NCI-H1092 (cell line): Measurements from ENCODE around the gene FCGR1A.
"Not testable (repeated sequence)": the region's sequence is repeated elsewhere in the genome, so short reads cannot be mapped to it uniquely, and the experiment has no call there.

ENCODE experiments used
- DNase-seq: peaks from one replicate; lab custom pipeline; 2025; lab: John Stamatoyannopoulos, UW

The FCGR1A gene

DNA sequence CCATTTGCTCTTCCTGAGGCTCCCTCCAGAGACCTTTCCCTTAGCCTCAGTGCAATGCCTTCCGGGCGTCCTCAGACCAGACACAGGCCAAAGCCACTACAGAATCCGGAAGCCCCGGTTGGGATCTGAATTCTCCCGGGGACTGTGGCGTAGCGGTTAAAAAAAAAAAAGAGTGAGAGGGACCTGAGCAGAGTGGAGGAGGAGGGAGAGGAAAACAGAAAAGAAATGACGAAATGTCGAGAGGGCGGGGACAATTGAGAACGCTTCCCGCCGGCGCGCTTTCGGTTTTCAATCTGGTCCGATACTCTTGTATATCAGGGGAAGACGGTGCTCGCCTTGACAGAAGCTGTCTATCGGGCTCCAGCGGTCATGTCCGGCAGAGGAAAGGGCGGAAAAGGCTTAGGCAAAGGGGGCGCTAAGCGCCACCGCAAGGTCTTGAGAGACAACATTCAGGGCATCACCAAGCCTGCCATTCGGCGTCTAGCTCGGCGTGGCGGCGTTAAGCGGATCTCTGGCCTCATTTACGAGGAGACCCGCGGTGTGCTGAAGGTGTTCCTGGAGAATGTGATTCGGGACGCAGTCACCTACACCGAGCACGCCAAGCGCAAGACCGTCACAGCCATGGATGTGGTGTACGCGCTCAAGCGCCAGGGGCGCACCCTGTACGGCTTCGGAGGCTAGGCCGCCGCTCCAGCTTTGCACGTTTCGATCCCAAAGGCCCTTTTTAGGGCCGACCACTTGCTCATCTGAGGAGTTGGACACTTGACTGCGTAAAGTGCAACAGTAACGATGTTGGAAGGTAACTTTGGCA lies 50.0 kb downstream of the FCGR1A start:
- DNase-seq: not testable (repeated sequence)

DNA sequence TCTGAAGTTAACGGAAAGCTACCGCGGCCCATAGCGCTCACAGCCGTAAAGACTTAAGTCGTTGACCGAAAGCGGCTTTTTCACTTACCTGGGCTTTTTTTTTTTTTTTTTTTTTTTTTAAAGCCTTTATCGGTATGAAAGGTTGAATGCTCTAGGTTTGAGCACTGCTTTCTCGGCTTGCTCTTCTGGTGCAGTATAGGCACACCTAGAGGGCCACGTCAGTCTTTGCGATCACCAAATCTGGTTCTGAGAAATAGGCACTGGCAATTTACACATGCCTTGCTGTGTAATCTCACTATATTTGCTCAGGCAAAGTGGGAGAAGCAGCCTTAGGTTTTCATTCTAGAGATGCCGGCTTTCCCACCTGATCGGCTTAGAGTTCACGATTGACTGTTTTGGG lies 50.6 kb downstream of the FCGR1A start:
- not testable (repeated sequence) for DNase-seq

- not testable (repeated sequence) for DNase-seq
Observed at GRCh38 chr1:149841149-149841548, 58.7 kb downstream of the FCGR1A start.
